ENCODE measurements around the gene PSMB11. TPM values are rescaled to one million over a fixed set of nuclear protein-coding genes. Genes with fewer than 3 reads are reported as not detected.

PSMB11 gene
- total RNA-seq, 4 donors from 2014 or later = not detected

GRCh38 chr14:23025151-23025814 is 16.7 kb upstream of the PSMB11 start:
- Histone ChIP-seq H3K4me1 (peaks cover 5 to 11% of the 10 kb centered on the region in 2 donors), H3K27ac (no peak overlapping the region), H3K9me3 (no peaks in the 10 kb centered on the region), H3K4me3 (no peak overlapping the region), H3K36me3 (peaks cover 0 to 59% of the 10 kb centered on the region in 2 donors), H3K27me3 (no peaks in the 10 kb centered on the region)
- ATAC-seq (no peak), DNase-seq (no peak)
- TF ChIP-seq POLR2A (IDR thresholded peaks at IDR 0.05) (no peak), CTCF (IDR thresholded peaks at IDR 0.05 in 4 of 5, conservative IDR thresholded peaks at IDR 0.05 in 1 of 5) (no peak)
- in situ Hi-C loops (cut with MboI; ENCODE audit: low sequenced_read_pairs in 4 of 4) (no loop called here), intact Hi-C loops (cut with DNase I; ENCODE audit: low total_unique reads) (no loop called here)

GRCh38 chr14:23028799-23029198 is 13.2 kb upstream of the PSMB11 start:
- in situ Hi-C loops (cut with MboI; ENCODE audit: low sequenced_read_pairs in 4 of 4) = no loop called here
- peaks cover 11 to 22% of the 10 kb centered on the region in 2 donors for H3K4me1 ChIP-seq
- no peaks in the 10 kb centered on the region for H3K9me3 ChIP-seq
- no peak for ATAC-seq
- intact Hi-C loops (cut with DNase I; ENCODE audit: low total_unique reads) = no loop called here
- H3K27ac ChIP-seq = no peak overlapping the region
- H3K4me3 ChIP-seq = no peak overlapping the region
- TF ChIP-seq POLR2A (IDR thresholded peaks at IDR 0.05) (no peak), CTCF (IDR thresholded peaks at IDR 0.05 in 4 of 5, conservative IDR thresholded peaks at IDR 0.05 in 1 of 5) (no peak)
- no peak for DNase-seq
- no peaks in the 10 kb centered on the region for H3K27me3 ChIP-seq
- H3K36me3 ChIP-seq = peaks cover 4 to 92% of the 10 kb centered on the region in 2 donors

DNA sequence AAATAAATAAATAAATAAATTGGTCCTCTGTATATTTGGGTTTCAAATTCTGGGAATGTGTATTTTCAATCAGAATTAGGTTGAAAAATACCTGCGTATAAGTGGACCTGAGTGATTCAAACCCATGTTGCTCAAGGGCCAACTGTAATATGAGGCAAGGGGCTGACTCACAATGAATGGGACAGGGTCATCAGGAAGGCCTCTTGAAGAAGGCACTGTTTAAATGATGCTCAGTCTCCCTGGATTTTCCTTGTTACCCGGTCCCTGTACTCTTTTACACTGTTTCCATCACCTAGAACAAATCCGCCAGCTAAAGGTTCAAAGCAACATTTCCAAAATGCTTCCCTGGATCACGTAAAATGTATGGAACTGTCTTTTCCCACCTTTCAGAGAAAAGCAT is 11.1 kb upstream of the PSMB11 start:
- intact Hi-C loops (cut with DNase I; ENCODE audit: low total_unique reads) = no loop called here
- H3K36me3 ChIP-seq = peaks cover 4 to 73% of the 10 kb centered on the region in 2 donors
- peaks cover 17 to 30% of the 10 kb centered on the region in 2 donors for H3K4me1 ChIP-seq
- DNase-seq = no peak
- no peak overlapping the region for H3K27ac ChIP-seq
- in situ Hi-C loops (cut with MboI; ENCODE audit: low sequenced_read_pairs in 4 of 4) = no loop called here
- TF ChIP-seq POLR2A (IDR thresholded peaks at IDR 0.05) = no peak
- no peak for TF ChIP-seq CTCF (IDR thresholded peaks at IDR 0.05 in 4 of 5, conservative IDR thresholded peaks at IDR 0.05 in 1 of 5)
- no peak for ATAC-seq
- no peaks in the 10 kb centered on the region for H3K9me3 ChIP-seq
- H3K4me3 ChIP-seq = no peak overlapping the region
- no peaks in the 10 kb centered on the region for H3K27me3 ChIP-seq

- Histone ChIP-seq H3K4me1 (peaks cover 12 to 30% of the 10 kb centered on the region in 2 donors), H3K36me3 (peaks cover 4 to 49% of the 10 kb centered on the region in 2 donors), H3K4me3 (peak overlapping the region; percentile 74 to 97 (median 90)), H3K9me3 (no peaks in the 10 kb centered on the region), H3K27me3 (no peaks in the 10 kb centered on the region), H3K27ac (peak overlapping the region; percentile 88 to 99 (median 98))
- no peak for TF ChIP-seq CTCF (IDR thresholded peaks at IDR 0.05 in 4 of 5, conservative IDR thresholded peaks at IDR 0.05 in 1 of 5)
- no peak for TF ChIP-seq POLR2A (IDR thresholded peaks at IDR 0.05)
- ATAC-seq (no peak), DNase-seq (no peak)
- in situ Hi-C loops (cut with MboI; ENCODE audit: low sequenced_read_pairs in 4 of 4) = no loop called here
- intact Hi-C loops (cut with DNase I; ENCODE audit: low total_unique reads) = no loop called here
Measured at GRCh38 chr14:23033251-23033727, 8.7 kb upstream of the PSMB11 start.

All from gastrocnemius medialis (tissue), 4 donors.